ENCODE measurements around the gene POLR2F.

POLR2F gene

GRCh38 chr22:37953437-37954179 is at the start of gene POLR2F, which contains the start of gene C22orf23:
Gene POLR2F (plus strand): TSS chr22:37953699. CDS start chr22:37953788, 89 bp downstream.
Gene C22orf23 (minus strand): TSS chr22:37953601. CDS start chr22:37953149, 452 bp downstream.
- peak; percentile 97 for DNase-seq

DNA sequence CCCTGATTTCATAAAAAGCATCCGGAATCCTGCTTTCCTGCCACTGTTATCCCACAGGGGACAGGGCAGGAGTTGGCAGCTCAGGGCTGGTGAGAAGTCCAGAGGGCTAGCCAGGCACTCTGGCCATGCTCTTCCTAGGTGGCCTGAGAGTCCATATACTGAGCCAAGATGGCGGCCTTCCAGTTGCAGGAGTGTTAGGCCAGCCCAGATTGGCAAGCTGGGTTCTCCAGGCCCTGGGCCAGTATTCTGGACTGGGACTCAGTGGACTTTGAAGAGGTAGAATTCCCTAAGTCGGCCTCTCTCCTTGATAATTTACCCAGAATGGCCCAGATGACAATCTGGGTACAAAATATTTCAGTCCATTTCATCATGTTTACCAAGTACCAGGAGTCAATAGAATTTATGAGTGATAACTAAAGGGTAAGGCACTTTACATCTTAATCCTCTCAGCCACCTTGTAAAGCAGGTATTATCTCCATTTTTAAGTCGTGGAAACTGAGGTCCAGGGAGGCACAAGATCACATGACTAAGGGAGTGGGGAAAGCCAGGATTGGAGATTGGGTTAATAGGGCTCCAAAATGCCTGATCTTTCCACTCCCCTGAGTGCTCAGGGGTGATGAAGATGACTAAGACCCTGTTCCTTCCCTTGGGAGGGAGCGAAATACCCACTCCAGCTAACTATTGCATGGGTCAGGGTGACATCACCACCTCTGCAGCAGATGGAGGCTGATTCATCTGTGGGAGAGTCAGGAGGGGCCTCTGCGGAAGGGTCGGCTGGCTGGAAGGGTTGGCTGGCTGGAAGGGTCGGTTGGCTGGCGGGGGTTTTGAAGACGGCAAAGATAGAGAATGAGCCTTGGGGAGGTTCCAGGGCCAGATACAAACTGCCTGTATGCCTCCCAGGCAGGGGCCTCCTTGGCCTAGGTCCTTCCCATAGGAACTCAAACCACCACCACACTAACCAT is 48.6 kb upstream of the POLR2F start:
- no peak for DNase-seq

GRCh38 chr22:37905534-37906363 is 47.8 kb upstream of the POLR2F start, which contains the start of gene MICALL1:
Gene MICALL1 (plus strand): TSS chr22:37906297. CDS start chr22:37906423, 126 bp downstream.
- DNase-seq = peak; percentile 60

DNA sequence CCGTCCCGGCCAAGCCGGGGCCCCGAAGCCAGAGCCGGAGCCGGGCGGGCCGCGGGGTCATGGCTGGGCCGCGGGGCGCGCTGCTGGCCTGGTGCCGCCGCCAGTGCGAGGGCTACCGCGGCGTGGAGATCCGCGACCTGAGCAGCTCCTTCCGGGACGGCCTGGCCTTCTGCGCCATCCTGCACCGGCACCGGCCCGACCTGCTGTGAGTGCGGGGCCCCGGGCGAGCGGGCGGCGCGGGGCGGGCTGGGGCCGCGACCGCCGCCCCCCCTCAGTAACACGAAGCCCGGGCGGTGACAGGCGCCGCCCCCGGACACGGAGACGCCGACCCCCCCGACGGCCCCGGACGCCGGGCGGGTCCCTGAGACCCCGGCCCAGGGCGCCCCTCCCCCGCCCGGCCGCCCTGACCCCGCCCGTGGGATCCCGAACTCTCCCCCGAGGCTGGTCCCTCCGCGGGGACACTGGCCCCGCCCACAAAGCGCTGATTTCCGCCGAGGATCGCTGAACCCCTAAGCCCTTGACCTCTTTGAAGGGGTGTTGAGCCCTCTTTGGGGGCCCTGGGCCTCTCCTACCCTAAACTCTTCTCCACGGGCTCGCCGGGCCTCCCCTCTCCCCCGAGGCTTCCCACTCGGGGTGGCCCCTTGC is 47.0 kb upstream of the POLR2F start:
- DNase-seq = no peak

DNA sequence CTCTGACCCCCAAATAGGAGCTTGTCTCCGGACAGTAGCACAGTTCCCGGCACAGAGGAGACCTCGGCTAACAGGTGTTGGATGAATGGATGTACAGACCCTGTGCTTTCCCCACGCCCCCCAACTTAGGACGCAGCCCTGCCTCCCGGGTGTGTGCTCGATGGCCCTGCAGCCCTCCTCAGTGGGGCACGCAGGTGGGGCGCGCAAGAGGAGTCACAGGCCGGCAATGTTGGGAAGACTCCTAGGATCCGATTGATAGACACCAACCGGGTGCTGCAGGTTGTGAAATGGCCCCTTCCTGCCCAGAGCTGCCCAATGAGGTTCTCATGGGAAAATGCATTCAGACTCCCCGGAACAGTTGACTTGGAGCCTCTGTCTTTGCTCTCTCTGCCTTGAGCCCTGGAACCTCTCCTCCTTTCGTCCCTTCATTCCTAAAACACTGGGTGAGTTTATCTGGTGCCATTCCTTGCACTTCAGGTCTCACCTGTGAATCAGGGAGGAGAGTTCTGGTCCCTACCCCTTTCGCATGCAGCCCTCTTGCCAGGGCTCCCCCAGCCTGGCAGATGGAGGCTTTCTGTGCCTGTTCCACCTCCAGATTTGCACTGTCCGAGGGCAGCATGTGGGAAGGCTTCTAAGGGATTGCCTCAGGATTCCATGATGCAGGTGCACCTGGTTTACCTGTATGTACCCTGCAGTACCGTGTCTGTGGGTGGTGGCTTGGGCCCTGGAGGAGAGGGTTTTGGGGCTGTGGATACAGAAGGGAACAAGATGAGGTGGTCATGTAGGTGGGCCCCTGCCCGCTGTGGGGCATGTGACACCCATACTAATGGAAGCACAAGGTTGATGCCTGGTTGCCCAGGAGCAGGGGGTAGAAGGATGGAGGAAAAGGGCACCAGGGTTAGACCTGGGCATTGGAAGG is 46.2 kb upstream of the POLR2F start:
- DNase-seq = no peak

DNA sequence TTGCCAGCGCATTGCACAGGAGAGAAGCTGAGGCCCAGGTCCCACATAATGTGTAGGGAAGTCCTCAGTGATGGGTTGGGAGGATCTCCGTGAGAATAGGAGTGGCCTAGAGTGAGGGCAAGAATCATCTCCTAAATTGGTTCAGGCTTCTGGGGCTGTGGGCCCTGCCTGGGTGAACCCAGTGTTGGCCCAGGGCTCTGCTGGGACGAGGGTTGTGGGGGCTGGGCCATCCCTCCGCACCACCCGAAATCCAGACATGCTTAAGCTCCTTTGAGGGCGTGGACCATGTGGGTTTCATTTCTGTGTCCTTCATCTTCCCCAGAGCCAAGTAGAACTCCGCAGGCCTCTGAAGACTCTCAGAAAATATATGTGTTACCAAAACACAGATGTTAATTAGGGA is 43.7 kb upstream of the POLR2F start:
- no peak for DNase-seq

DNA sequence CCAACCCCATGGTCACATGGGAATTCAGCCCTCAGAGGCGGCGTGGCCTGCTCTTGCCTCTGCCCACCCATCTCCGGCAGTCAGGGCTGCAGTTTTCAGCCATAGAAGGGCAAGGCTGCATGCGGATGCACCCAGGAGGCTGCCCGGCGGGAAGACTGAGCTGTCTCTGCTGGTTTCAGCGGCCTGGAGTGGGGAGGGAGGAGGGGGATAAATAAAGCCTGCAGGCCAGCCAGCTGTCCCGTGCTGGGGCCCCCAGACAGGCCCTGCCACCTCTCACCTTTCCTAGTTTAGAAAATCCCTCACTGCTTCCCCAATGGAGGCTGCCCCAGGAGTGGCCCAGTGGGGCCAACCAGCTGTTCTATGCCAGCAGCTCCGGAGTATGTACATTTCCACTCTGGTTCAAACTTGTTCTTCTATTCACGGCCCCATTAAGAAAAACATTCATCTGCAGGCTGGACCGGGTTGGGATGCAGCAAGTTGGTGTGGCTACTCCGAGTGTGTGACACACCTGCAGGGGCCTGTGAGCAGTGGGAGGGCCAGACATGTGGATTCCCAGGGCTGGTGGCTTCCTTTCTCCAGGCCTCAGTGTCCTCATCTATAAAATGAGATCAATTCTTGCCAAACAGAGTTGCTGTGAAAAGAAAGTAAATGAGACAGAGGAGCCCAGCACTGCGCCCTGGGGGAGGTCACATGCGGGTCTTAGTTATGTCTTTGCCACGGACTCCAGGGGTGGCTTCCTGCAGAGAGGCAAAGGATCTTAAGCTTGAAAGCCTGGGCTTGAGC is 42.4 kb upstream of the POLR2F start:
- no peak for DNase-seq

- no peak for DNase-seq
Measured at GRCh38 chr22:37911697-37912096, 41.8 kb upstream of the POLR2F start.

- DNase-seq = no peak
Measured at GRCh38 chr22:37912171-37912570, 41.3 kb upstream of the POLR2F start.

GRCh38 chr22:37913233-37913721 is 40.2 kb upstream of the POLR2F start:
- no peak for DNase-seq

GRCh38 chr22:37916311-37916710 is 37.2 kb upstream of the POLR2F start:
- no peak for DNase-seq

GRCh38 chr22:37917874-37918548 is 35.5 kb upstream of the POLR2F start:
- no peak for DNase-seq

DNA sequence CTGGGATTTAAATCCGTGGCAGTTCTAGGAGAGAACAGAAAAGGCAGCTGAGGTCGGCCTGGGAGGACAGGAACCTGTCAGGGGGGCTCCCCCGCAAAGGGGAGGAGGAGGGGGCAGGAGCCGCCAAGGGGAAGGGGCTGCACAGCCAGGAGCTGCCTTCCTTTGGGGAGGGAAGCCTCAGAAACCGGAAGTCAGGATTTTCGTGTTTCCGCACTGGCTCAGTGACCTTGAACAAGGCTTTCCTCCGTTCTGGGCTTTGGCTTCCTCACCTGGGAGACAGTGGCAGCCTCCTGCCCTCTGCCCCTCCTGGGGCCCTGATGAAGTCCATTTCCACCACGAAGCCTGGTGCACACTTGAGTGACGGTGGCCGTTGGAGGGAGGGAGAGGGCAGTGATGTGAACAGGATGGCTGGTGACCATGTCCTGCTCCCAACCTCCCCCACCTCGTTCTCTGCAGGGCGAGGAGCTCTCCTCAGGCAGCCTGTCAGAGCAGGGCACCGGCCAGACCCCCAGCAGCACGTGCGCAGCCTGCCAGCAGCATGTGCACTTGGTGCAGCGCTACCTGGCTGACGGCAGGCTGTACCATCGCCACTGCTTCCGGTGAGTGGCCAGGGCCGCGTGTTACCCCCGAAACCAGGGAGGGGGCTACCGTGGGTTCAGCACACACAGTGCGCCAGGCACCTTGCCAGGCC is 34.8 kb upstream of the POLR2F start:
- no peak for DNase-seq

GRCh38 chr22:37920126-37920525 is 33.4 kb upstream of the POLR2F start:
- DNase-seq = no peak

DNA sequence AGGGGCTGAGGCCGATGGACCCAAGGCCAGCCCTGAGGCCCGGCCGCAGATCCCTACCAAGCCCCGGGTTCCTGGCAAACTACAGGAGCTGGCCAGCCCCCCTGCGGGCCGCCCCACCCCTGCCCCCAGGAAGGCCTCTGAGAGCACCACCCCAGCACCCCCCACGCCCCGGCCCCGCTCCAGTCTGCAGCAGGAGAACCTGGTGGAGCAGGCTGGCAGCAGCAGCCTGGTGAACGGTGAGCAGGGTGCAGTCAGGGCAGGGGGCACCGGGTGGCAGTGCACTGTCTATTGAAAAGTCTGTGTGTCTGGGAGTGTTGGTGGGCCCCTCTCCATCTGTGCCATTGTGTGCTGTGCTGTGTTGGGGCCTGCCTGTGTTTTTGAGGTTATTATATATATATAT is 31.3 kb upstream of the POLR2F start:
- DNase-seq = no peak

DNA sequence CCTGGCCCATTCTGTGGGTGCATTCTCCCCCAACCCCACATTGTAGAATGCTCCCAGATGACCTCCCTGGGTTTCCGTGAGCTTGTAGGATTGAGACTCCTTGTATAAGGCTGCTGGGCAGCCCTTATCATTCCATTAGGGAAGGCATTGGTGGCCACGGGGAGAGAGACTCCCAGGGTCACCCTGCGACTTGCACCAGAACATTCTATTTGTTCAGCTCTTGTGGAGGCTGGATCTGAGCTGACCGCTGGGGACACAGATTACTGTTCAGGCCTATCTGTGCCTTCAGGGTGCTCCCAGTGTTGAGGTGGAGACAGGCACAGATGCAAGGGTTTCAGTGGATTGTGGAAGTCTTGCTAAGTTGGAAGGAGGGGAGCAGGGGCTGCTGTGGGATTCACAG is 29.6 kb upstream of the POLR2F start:
- DNase-seq = no peak

GRCh38 chr22:37924386-37925065 is 29.0 kb upstream of the POLR2F start:
- DNase-seq = no peak

DNA sequence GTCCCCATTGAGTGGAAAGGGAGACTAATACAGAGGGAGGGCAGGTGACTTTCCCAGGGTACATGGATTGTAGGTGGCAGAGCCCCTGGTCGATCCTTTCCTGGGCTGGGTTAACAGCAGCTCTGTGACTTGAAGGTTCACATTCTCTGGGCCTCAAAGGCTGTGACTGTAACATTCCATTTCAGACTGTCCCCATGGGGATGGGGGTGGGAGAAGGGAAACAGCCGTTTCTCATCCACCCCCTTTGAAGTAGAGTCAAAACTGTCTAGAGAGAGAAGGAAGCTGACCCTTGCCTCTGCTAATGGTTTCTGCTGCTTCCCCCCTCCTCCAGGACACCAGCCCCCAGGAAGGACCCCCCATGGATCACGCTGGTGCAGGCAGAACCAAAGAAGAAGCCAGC is 28.2 kb upstream of the POLR2F start:
- no peak for DNase-seq

Measured in hematopoietic multipotent progenitor cell treated with erythropoietin and hydrocortisone succinate and interleukin-3 and kit ligand, for 8 days (in vitro differentiated cells).